ENCODE results near the gene PEX11G.

PEX11G gene

GRCh38 chr19:7488736-7489353 lies at the start of gene PEX11G:
Gene PEX11G (minus strand): TSS chr19:7489035. CDS start chr19:7489010, 25 bp downstream.
- peak; percentile 96 for DNase-seq

GRCh38 chr19:7535998-7536695 lies 47.3 kb upstream of the PEX11G start:
- no peak for DNase-seq

- DNase-seq = peak; percentile 98
Measured at GRCh38 chr19:7535047-7535997, 46.5 kb upstream of the PEX11G start, which contains the start of gene PNPLA6. Gene PNPLA6 (plus strand): TSS chr19:7535717. CDS start chr19:7535789, 72 bp downstream.

GRCh38 chr19:7534531-7535046 lies 45.8 kb upstream of the PEX11G start:
- peak; percentile 76 for DNase-seq

GRCh38 chr19:7533925-7534480 lies 45.2 kb upstream of the PEX11G start:
- peak; percentile 87 for DNase-seq

GRCh38 chr19:7533281-7533885 lies 44.5 kb upstream of the PEX11G start:
- DNase-seq = peak; percentile 81

GRCh38 chr19:7529610-7530490 lies 41.0 kb upstream of the PEX11G start:
- no peak for DNase-seq

GRCh38 chr19:7529246-7529600 lies 40.4 kb upstream of the PEX11G start:
- DNase-seq = no peak

- no peak for DNase-seq
Measured at GRCh38 chr19:7528522-7529245, 39.8 kb upstream of the PEX11G start.

GRCh38 chr19:7528192-7528519 lies 39.3 kb upstream of the PEX11G start:
- no peak for DNase-seq

GRCh38 chr19:7527516-7528191 lies 38.8 kb upstream of the PEX11G start:
- DNase-seq = no peak

- DNase-seq = no peak
Measured at GRCh38 chr19:7526059-7526929, 37.5 kb upstream of the PEX11G start.

- no peak for DNase-seq
Measured at GRCh38 chr19:7524992-7525739, 36.3 kb upstream of the PEX11G start.

GRCh38 chr19:7524523-7524922 lies 35.7 kb upstream of the PEX11G start:
- no peak for DNase-seq

GRCh38 chr19:7522923-7523667 lies 34.3 kb upstream of the PEX11G start:
- no peak for DNase-seq

GRCh38 chr19:7522072-7522922 lies 33.5 kb upstream of the PEX11G start, which contains the start of gene MCOLN1:
Gene MCOLN1 (plus strand): TSS chr19:7522624. CDS start chr19:7522751, 127 bp downstream.
- peak; percentile 98 for DNase-seq

All from retina (tissue), 1 donor.